Common myeloid progenitor, CD34-positive (primary cell): ENCODE data around the gene FRS2.

Experiments
- CTCF ChIA-PET: fragments of 350-600 bp; sonication (Branson Sonifier 250); formaldehyde crosslinking; loops from one replicate; lab custom pipeline; 2021; ENCODE audit warnings: antibody characterized with exemption; lab: Charles Lee
- POLR2A ChIA-PET: fragments of 350-600 bp; sonication (Branson Sonifier 250); formaldehyde crosslinking; loops from one replicate; lab custom pipeline; 2021; ENCODE audit warnings: antibody characterized with exemption; lab: Charles Lee
- DNase-seq, 3 donors: peaks; one replicate each; pipeline versions ENCODE4 v3.0.0 to v3.0.0-alpha.2; 2013
- H3K27ac ChIP-seq, 2 experiments: 1 replicate in 1 of 2; 2 replicates in 1 of 2; pipeline ENCODE4 v1.7.0; 2013; ENCODE audit warnings: inconsistent platforms in 2 of 2, low read length in 2 of 2, mild to moderate bottlenecking in 2 of 2, low read depth in 1 of 2, moderate library complexity in 1 of 2; ENCODE audit not compliant: severe bottlenecking in 2 of 2, insufficient read depth in 1 of 2, poor library complexity in 1 of 2
- H3K27me3 ChIP-seq, 5 experiments: replicated peaks in 2 of 5; 1 replicate in 3 of 5; 2 replicates in 2 of 5; pipeline versions ENCODE4 v1.6.1 to v1.7.0; 2013; ENCODE audit warnings: low read length in 4 of 5, mild to moderate bottlenecking in 2 of 5, moderate library complexity in 2 of 5, inconsistent platforms in 1 of 5; ENCODE audit not compliant: insufficient read depth in 5 of 5, control insufficient read depth in 4 of 5
- H3K36me3 ChIP-seq, 4 experiments: 1 replicate in 2 of 4; 2 replicates in 2 of 4; pipeline versions ENCODE4 v1.6.1 to v1.7.0; 2013; ENCODE audit warnings: low read length in 3 of 4, control low read depth in 1 of 4, mild to moderate bottlenecking in 1 of 4; ENCODE audit not compliant: control insufficient read depth in 4 of 4, insufficient read depth in 4 of 4
- H3K4me1 ChIP-seq, 4 experiments: 1 replicate in 3 of 4; 2 replicates in 1 of 4; pipeline versions ENCODE4 v1.6.1 to v1.7.1; 2013; ENCODE audit warnings: low read length in 3 of 4, mild to moderate bottlenecking in 3 of 4, control low read depth in 1 of 4, inconsistent platforms in 1 of 4, moderate library complexity in 1 of 4; ENCODE audit not compliant: control insufficient read depth in 4 of 4, insufficient read depth in 4 of 4; ENCODE audit errors: control extremely low read depth in 1 of 4
- H3K4me3 ChIP-seq, 7 experiments: 1 replicate in 4 of 7; 2 replicates in 3 of 7; pipeline versions ENCODE4 v1.5.1 to v1.7.0; 2013; ENCODE audit warnings: mild to moderate bottlenecking in 7 of 7, low read length in 6 of 7, moderate library complexity in 6 of 7, inconsistent platforms in 2 of 7, low read depth in 2 of 7, control low read depth in 1 of 7; ENCODE audit not compliant: insufficient read depth in 4 of 7, control insufficient read depth in 1 of 7; ENCODE audit errors: extremely low read depth in 1 of 7
- H3K9me3 ChIP-seq, 5 experiments: 1 replicate in 4 of 5; 2 replicates in 1 of 5; pipeline versions ENCODE4 v1.6.1 to v1.7.1; 2013; ENCODE audit warnings: low read length in 4 of 5, mild to moderate bottlenecking in 2 of 5, inconsistent platforms in 1 of 5, low read depth in 1 of 5, moderate library complexity in 1 of 5; ENCODE audit not compliant: control insufficient read depth in 4 of 5, insufficient read depth in 2 of 5; ENCODE audit errors: control extremely low read depth in 1 of 5
- WGBS: methylation state at CpG from one replicate; pipeline ENCODE4 v1.1.5; 2013; ENCODE audit not compliant: insufficient coverage; 5-methylcytosine and 5-hydroxymethylcytosine counted together

FRS2 gene

GRCh38 chr12:69544087-69544486 is 73.9 kb downstream of the FRS2 start:
- POLR2A ChIA-PET = interaction anchor here (0.7 kb wide), 1 partner anchor 156 kb away, joined by 4 read pairs; no protein-coding TSS in a partner anchor
- peaks cover 0 to 20% (median 3%) of the 10 kb centered on the region in 4 experiments for H3K36me3 ChIP-seq

GRCh38 chr12:69545081-69545480 is 74.9 kb downstream of the FRS2 start:
- no peak for DNase-seq
- H3K4me1 ChIP-seq = no peaks in the 10 kb centered on the region
- no peaks in the 10 kb centered on the region for H3K27me3 ChIP-seq
- H3K4me3 ChIP-seq = no peak overlapping the region
- ChIA-PET CTCF (no interaction called here), POLR2A (no interaction called here)
- H3K9me3 ChIP-seq = peaks cover 0 to 14% (median 4%) of the 10 kb centered on the region in 5 experiments
- H3K36me3 ChIP-seq = peaks cover 0 to 18% (median 2%) of the 10 kb centered on the region in 4 experiments
- WGBS = no CpG with 5 or more reads among the region's 1 CpG
- H3K27ac ChIP-seq = no peak overlapping the region

More at GRCh38 chr12:69544087-69544486, 73.9 kb downstream of the FRS2 start:
- DNase-seq = peak in 1 of 3 donors; percentile 7
- no peak overlapping the region for H3K4me3 ChIP-seq
- H3K27me3 ChIP-seq = no peaks in the 10 kb centered on the region
- H3K9me3 ChIP-seq = peaks cover 0 to 14% (median 4%) of the 10 kb centered on the region in 5 experiments
- H3K4me1 ChIP-seq = no peaks in the 10 kb centered on the region
- CTCF ChIA-PET = interaction anchor here (1.6 to 2.2 kb wide), 2 partner anchors 21 to 27 kb away, joined by 5 to 6 read pairs; no protein-coding TSS in a partner anchor
- no peak overlapping the region for H3K27ac ChIP-seq
- no CpG with 5 or more reads among the region's 1 CpG for WGBS

GRCh38 chr12:69546693-69547438 is 76.7 kb downstream of the FRS2 start:
- no peak for DNase-seq
- WGBS = 76% methylated on average over 4 of the region's 7 CpGs

GRCh38 chr12:69548687-69549086 is 78.5 kb downstream of the FRS2 start:
- peaks cover 0 to 6% (median 0%) of the 10 kb centered on the region in 5 experiments for H3K9me3 ChIP-seq
- H3K4me3 ChIP-seq = no peak overlapping the region
- ChIA-PET CTCF (no interaction called here), POLR2A (no interaction called here)
- H3K4me1 ChIP-seq = no peaks in the 10 kb centered on the region
- H3K27me3 ChIP-seq = no peaks in the 10 kb centered on the region
- no peak for DNase-seq
- no peak overlapping the region for H3K27ac ChIP-seq
- H3K36me3 ChIP-seq = peaks cover 0 to 7% (median under 1%) of the 10 kb centered on the region in 4 experiments

More at GRCh38 chr12:69546693-69547438, 76.7 kb downstream of the FRS2 start:
- Histone ChIP-seq H3K27ac (no peak overlapping the region), H3K27me3 (no peaks in the 10 kb centered on the region), H3K4me3 (no peak overlapping the region), H3K4me1 (no peaks in the 10 kb centered on the region), H3K36me3 (peaks cover 0 to 13% (median 1%) of the 10 kb centered on the region in 4 experiments), H3K9me3 (peaks cover 0 to 14% (median 4%) of the 10 kb centered on the region in 5 experiments)
- POLR2A ChIA-PET = no interaction called here
- CTCF ChIA-PET = no interaction called here

- ChIA-PET CTCF (no interaction called here), POLR2A (interaction anchor here (0.6 kb wide), 1 partner anchor 36 kb away, joined by 3 read pairs; no protein-coding TSS in a partner anchor)
- H3K4me1 ChIP-seq = no peaks in the 10 kb centered on the region
- no peak overlapping the region for H3K27ac ChIP-seq
- WGBS = 100% methylated on average over 1 of the region's 8 CpGs
- no peak overlapping the region for H3K4me3 ChIP-seq
- no peaks in the 10 kb centered on the region for H3K9me3 ChIP-seq
- DNase-seq = no peak
- no peaks in the 10 kb centered on the region for H3K36me3 ChIP-seq
- no peaks in the 10 kb centered on the region for H3K27me3 ChIP-seq
Observed at GRCh38 chr12:69550569-69551350, 80.6 kb downstream of the FRS2 start.

GRCh38 chr12:69553628-69554248 is 83.5 kb downstream of the FRS2 start:
- 100% methylated on average over 1 of the region's 2 CpGs for WGBS
- POLR2A ChIA-PET = interaction anchor here (0.8 kb wide), 1 partner anchor 186 kb away, joined by 3 read pairs; no protein-coding TSS in a partner anchor
- Histone ChIP-seq H3K4me1 (no peaks in the 10 kb centered on the region), H3K4me3 (no peak overlapping the region), H3K27me3 (no peaks in the 10 kb centered on the region), H3K27ac (no peak overlapping the region), H3K9me3 (no peaks in the 10 kb centered on the region), H3K36me3 (peaks cover 0 to 2% (median 0%) of the 10 kb centered on the region in 4 experiments)
- DNase-seq = peak in 1 of 3 donors; percentile 13
- CTCF ChIA-PET = interaction anchor here (0.7 to 3.9 kb wide), 4 partner anchors 15 to 168 kb away, joined by 3 to 24 read pairs (median 4); no protein-coding TSS in a partner anchor
